ENCODE results near the gene RUBCNL. TPM values are rescaled to one million over a fixed set of nuclear protein-coding genes. Genes with fewer than 3 reads are reported as not detected.

The RUBCNL gene
- total RNA-seq, 1 experiment from 2014 or later: not detected

- DNase-seq (ENCODE audit: low read depth): peak; percentile 78
Observed at GRCh38 chr13:46341112-46341711, 45.8 kb downstream of the RUBCNL start.

GRCh38 chr13:46340631-46341111, 46.4 kb downstream of the RUBCNL start:
- no peak for DNase-seq (ENCODE audit: low read depth)

- DNase-seq (ENCODE audit: low read depth): no peak
Observed at GRCh38 chr13:46340011-46340410, 47.0 kb downstream of the RUBCNL start.

GRCh38 chr13:46339035-46339666, 47.9 kb downstream of the RUBCNL start:
- peak; percentile 81 for DNase-seq (ENCODE audit: low read depth)

DNA sequence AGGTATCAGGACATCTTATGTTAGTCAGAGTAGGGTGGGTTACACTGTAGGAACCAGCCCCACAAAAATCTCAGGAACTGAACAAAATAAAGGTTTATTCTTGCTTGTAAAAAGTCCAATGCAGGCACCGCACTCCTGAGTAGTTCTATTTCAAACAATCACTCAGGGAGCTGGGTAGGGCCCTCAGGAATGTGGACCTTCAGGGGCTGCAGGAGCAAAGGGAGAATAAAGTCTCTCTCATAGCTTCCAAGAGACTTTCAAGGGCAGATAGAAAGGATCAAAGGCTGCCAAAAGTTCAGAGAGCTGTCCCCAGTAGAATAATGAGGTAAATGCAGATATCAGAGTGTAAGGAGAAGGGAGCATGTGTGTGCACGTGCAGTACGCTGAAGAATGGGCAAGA, 49.4 kb downstream of the RUBCNL start:
- no peak for DNase-seq (ENCODE audit: low read depth)

- no peak for DNase-seq (ENCODE audit: low read depth)
Observed at GRCh38 chr13:46334035-46334822, 52.8 kb downstream of the RUBCNL start.

- DNase-seq (ENCODE audit: low read depth): no peak
Observed at GRCh38 chr13:46332772-46333171, 54.3 kb downstream of the RUBCNL start.

GRCh38 chr13:46329624-46330023, 57.4 kb downstream of the RUBCNL start:
- no peak for DNase-seq (ENCODE audit: low read depth)

DNA sequence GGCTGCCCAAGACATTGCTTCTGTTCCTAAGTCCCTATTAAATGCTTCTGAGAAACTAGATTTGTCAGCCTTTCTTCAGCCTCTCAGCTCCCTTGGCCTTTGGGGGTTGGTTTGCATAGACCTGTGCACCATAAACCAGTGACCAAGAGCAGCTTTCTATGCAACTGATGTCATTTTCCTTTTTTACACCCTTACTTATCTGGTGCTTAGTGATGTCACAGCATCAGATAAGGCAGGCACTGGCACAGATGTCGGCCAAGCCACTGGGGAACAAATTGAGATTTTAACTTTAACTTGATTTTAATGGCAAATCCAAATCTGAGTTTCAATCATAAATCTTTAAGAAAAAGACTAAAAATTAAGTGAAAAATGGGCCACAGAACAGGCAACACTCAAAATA, 59.8 kb downstream of the RUBCNL start:
- no peak for DNase-seq (ENCODE audit: low read depth)

DNA sequence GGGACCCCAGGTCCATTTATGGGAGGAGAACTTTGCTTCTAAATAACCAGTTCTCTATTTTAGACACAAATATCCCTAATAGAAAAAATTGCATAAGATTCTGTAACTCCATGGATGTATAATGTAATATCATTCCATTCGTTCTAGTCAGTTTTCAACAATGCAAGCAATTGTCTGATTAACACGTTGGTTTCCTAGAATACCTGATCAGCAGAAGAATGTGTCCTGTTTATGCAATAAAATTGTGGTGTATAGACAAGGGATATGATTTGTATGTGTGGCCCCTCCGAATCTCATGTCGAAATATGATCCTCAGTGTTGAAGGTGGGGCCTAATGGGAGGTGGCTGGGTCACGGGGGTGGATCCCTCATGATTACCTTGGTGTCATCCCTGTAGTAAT, 62.1 kb downstream of the RUBCNL start:
- no peak for DNase-seq (ENCODE audit: low read depth)

GRCh38 chr13:46321494-46322225, 65.4 kb downstream of the RUBCNL start:
- DNase-seq (ENCODE audit: low read depth): peak; percentile 49

DNA sequence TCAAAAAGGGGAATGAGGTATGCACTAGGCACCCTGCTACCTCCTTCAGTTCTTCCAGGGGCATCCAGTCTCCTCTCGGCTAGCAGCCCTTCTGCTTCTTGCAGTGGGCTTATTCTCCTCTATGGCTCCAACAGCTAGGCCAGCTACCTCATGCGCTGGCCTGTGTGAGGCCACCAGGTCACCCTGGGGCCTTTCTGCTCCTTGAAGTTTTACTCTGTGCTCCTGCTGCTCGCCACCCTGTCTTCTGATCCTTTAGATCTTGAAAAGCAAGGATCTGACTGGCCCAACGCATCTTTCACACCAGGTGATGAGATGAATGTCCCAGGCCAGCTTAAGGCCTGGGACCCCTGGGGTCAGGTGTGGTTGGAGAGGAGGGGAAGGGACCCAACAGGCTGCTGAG, 66.2 kb downstream of the RUBCNL start:
- DNase-seq (ENCODE audit: low read depth): no peak

- no peak for DNase-seq (ENCODE audit: low read depth)
Observed at GRCh38 chr13:46320406-46320805, 66.6 kb downstream of the RUBCNL start.

DNA sequence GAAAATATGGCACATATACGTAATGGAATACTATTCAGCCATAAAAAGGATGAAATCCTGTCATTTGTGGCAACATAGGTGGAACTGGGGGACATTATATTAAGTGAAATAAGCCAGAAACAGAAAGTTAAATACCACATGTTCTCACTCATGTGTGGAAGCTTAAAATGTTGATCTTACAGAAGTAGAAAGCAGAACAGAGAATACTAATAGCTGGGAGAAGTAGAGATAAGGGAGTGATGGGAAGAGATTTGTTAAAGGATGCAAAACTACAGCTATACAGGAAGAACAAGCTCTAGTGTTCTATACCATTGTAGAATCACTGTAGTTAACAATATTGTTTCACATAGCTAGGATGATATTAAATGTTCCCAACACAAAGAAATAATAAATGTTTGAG, 68.1 kb downstream of the RUBCNL start:
- DNase-seq (ENCODE audit: low read depth): no peak

DNA sequence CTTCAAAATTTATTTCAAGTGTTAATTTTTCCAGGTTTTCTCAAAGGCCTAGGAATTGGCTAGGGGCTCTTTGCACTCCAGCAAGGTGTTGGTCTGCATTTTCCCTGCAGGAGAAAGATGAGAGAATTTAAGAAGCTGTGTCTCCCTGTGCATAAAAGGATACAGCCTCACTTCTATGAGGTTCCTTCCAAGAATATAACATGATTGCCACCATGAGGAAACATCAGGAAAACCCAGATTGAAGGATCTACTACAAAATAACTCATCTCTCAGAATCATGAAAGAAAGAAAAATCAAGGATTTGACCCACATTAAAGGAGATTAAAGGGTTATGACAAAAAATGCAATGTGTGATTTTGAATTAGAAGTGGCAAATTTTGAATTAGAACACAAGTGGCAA, 69.9 kb downstream of the RUBCNL start:
- no peak for DNase-seq (ENCODE audit: low read depth)

DNA sequence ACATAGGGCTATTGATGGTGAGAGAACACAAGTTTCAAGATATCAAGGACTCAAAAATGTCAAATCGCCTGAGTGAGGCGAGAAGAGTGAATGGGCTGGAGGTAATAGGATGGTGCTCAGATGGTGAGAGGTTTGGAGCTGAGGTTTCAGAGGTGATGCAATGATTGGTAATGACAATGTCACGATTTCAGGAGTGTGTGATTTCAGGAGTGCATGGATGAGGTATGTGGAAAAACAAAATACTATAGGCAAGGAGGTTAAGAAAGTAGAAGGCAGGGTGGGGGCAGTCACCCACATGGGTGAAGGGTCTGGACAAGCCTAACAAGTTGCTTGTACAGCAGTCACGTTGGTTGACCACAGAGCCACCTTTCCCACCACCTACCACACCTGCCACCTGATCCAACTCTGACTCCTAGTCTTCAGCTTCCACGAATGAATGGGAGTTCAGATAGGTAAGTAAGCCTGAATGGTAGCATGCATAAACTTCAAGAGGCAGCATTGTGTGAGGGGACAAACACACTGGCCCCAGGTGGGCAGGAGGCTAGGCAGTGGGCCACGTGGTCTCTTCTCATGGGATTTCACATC, 71.5 kb downstream of the RUBCNL start:
- DNase-seq (ENCODE audit: low read depth): no peak

DNA sequence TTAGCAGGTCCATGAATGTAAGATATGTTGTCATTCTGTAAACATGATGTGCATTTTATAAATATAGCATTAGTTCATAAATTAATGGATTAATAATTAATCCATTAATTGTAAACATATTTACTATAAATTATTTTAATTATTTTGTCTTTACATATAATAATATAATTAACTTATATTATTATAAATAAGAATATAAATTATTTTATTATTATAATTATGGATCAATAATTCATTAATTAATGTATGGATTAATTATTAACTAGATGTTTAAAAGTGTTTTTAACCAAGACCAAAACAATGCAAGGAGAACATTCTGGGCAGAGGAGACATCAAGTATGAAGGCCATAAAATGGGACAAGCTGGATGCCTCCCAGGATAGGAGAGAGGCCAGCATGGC, 72.0 kb downstream of the RUBCNL start:
- no peak for DNase-seq (ENCODE audit: low read depth)

DNA sequence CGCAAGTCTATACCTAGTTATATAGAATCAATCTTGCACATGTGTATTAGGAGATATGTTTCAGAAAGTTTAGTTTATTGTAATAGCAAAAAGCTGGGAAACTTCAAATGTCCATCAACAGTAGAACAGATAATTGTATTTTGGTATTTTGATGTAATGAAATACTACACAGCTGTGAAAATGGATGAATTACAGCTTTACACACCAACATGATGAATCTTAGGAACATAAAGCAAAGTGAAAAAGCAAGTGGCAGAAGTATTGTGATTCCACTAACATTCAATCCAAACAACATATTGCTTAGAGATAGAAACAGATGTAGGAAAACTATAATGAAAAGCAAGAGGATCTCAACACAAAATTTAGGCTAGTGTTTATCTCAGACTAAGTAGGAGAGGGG, 72.5 kb downstream of the RUBCNL start:
- no peak for DNase-seq (ENCODE audit: low read depth)

DNA sequence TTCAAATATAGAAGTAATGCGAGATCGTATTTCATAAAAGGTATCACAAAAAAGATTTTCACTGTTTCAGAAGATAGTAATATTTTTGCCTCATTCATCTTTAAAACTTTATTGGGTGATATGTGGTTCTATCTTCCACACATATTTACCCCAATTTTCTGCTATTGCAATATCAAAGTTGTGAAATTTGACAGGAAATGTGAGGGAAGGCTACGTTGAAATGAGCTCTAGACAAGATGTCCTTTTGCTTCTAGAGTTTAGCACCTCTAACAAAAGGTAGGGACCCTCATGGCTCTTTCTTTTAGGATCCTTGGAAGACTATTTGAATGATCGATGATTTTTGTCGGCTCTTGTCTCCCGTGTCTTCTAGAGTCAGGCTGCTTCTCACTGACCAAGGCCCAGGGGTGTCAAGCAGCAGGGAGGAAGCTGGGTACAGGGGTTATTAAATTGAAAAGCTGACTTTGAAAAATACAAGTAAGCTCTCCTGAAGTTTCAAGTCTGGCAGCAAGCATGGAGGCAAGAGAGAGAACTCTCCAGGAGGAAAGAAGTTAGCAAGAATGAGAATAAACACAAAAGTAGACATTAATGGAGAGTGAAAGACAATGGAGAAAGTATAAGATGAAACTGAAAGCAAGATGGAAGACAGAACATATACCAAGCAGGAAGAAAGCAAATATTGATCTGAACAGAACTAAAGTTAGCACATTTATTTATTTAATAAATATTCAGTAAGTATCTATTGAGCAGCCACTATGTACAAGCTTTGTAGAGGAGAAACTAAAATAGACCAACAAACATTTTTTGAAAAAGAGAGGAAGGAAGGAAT, 73.4 kb downstream of the RUBCNL start:
- DNase-seq (ENCODE audit: low read depth): no peak

- no peak for DNase-seq (ENCODE audit: low read depth)
Observed at GRCh38 chr13:46313024-46313423, 74.0 kb downstream of the RUBCNL start.

- no peak for DNase-seq (ENCODE audit: low read depth)
Observed at GRCh38 chr13:46311217-46311616, 75.8 kb downstream of the RUBCNL start.
